HG03135 (cell line): ENCODE measurements around the gene SPOCD1.
"Not testable (repeated sequence)": the region's sequence is repeated elsewhere in the genome, so short reads cannot be mapped to it uniquely, and the experiment has no call there.

Experiments used
- ATAC-seq: cut with Tn5 transposase; IDR thresholded peaks from one replicate; pipeline ENCODE4 v1.9.1; 2021; ENCODE audit warnings: mild to moderate bottlenecking, moderate library complexity; ENCODE audit not compliant: unreplicated experiment

The SPOCD1 gene

DNA sequence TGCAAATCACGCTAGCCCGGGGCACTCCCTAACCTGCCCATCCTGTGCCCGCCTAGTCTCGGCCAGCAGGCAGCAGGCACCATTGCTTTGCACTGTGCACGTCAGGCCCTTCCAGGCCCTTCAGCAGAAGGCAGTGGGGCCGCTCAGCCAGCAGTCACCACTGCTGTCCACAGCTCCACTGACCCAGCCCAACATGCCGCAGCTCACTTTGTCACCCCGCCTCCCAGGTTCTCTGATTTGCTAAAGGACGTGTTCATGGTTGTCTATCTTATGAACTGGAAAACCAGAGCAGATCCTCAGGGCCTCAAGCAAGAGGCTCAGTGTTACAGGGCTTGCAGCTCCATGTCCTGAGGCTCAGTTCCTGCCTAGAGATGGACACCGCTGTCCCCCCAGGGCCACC is 14.2 kb upstream of the SPOCD1 start:
- ATAC-seq: no peak

DNA sequence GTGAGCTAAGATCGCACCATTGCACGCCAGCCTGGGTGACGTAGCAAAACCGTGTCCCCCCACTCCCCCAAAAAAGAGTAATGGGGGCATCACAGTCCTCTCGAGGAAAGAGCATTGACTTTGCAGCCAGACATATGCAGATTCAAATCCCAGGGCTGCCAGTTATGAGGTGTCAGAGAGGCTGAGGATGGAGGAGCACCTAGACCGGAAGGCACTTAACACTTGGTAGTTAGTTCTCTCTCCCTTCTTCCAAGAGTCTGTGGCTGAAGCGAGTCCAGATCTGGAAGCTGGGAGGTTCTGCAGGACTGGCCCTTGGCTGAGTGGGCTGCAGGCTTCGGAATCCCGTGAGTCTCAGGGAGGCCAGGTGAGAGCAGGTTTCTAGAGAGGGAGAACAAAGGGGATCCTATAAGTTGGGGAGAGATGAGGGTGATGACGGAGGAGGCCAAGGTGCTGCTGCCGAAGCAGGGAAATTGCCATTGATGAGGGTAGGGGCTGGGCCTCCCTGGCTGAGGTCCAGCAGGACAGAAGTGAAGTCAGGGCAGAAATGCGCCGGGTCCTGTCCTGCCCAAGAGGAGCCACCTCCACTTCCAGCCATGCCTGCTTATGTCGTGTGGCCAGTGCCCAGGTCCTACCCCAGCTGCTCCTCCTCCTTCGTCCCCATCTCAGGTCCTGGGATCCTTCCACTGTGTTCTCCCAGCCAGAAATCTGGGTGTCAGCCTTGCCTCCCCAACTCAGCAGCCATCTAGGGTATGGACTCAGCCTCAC is 13.3 kb upstream of the SPOCD1 start:
- ATAC-seq: no peak

DNA sequence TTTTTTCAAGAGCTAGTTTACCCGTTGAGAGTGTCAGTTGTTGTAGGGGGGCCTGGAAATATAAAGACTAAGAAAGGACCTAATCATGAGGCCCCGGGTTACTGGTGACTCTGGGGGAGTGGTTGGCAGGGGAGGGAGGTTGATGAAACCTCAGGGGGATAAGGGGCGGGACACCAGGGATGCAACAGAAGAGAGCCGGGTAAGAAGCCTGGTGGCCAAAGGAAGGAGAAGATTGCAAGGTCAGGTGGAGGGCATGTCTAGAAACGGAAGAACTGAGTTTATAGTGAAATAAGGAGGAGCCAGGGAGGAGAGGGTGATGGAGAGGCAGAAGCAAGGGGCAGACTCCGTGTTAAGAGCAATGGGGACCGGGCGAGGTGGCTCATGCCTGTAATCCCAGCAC is 12.5 kb upstream of the SPOCD1 start:
- ATAC-seq: no peak

DNA sequence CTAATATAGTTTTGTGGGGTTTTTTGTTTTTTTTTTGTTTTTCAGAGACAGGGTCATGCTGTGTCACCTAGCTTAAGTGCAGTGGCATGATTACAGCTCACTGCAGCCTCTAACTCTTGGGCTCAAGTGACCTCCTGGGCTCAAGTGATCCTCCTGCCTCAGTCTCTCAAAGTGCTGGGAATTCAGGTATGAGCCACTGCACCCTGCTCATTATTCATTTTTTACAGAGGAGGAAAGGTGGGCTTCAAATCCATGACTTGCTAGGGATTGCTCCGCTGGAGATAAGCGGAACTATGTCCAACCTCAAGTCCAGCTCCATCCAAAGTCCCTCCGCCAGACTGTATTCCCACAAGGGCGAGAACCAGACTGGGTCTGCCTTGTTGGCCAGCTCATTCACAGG is 8.0 kb upstream of the SPOCD1 start:
- ATAC-seq: no peak

DNA sequence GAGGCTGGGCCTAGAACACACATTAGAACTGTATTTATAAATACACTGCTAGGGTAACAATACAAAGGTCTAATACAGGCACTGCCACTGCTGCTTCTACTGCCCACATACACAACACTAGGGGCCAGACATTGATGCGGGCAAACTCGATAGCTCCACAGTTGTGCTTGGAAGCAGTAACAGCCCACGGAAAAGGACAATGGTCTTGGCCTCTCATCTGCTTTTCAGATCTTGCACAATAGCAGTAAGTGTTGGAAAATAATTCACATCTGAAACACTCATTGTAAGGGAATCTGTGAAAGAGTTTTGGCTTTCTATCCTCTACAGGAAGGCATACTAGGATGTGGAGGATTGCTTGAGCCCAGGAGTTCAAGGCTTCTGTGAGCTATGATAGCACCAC is 6.9 kb upstream of the SPOCD1 start:
- no peak for ATAC-seq

DNA sequence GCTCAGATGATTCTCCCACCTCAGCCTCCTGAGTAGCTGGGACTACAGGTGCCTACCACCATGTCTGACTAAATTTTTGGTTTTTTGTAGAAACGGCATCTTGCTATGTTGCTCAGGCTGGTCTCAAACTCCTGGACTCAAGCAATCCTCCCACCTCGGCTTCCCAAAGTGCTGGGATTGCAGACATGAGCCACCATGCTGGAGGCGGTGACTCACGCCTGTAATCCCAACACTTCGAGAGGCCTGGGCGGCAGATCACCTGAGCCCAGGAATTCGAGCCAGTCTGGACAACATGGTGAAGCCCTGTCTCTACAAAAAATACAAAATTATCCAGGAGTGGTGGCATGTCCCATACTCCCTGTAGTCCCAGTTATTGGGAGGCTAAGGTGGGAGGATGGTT is 4.4 kb upstream of the SPOCD1 start:
- not testable (repeated sequence) for ATAC-seq

DNA sequence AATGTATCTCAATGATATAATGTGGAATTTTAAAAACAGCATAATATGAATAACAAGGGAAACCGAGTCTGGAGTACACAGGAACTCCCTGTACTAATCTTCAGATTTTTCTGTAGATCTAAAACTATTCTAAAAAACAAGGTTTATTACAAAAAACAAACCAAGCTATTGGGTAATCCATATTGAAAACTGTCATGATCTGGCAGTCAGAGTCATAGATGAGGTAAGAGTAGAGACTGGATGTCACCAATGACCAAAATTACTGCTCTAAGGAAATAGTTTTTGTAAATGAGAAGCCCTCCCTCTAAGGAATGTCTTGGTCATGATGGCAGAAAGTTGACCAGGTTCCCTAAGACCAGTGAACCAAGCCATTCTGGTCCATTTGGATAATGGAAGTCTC is 2.4 kb upstream of the SPOCD1 start:
- no peak for ATAC-seq

DNA sequence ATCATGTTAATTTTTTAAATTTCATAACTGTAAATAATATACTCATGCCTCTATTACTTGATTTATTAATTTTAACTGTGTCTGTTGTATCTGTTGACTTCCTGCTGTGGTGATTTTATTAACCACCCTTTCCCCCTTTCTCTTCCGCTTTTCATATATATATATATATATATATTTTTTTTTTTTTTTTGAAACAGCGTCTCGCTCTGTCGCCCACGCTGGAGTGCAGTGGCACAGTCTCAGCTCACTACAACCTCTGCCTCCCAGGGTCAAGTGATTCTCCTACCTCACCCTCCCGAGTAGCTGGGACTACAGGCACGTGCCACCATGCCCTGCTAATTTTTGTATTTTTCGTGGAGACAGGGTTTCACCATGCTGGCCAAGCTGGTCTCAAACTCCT is 1.1 kb upstream of the SPOCD1 start:
- not testable (repeated sequence) for ATAC-seq

DNA sequence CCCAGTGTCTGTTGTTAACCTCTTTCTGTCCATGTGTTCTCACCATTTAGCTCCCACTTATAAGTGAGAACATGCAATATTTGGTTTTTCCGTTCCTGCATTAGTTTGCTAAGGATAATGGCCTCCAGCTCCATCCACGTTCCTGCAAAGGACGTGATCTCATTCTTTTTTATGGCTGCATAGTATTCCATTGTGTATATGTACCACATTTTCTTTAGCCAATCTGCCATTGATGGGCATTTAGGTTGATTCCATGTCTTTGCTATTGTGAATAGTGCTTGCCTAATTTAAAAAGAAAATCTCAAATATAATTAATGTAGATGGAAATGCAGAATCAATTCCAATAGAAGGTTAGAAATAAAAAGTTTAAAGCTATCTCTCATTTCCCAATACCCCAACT is 679 bp upstream of the SPOCD1 start:
- not testable (repeated sequence) for ATAC-seq

DNA sequence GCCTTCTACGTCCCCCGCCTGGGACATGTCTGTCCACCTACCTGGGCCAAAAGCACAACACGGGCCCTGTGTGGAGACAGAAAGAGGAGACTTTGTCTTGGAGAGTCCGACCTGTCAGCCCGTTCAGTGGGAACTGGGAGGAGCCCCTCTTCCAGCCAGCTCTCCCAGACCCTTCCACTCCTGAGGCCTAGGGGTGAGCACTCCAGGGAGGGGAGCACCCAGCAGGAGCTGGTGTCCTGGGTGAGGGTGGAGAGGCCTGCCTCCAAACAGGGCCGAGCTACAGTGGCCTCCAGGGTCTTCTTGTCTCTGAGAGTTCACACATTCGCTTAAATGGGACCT is 546 bp downstream of the SPOCD1 start:
- ATAC-seq: no peak

DNA sequence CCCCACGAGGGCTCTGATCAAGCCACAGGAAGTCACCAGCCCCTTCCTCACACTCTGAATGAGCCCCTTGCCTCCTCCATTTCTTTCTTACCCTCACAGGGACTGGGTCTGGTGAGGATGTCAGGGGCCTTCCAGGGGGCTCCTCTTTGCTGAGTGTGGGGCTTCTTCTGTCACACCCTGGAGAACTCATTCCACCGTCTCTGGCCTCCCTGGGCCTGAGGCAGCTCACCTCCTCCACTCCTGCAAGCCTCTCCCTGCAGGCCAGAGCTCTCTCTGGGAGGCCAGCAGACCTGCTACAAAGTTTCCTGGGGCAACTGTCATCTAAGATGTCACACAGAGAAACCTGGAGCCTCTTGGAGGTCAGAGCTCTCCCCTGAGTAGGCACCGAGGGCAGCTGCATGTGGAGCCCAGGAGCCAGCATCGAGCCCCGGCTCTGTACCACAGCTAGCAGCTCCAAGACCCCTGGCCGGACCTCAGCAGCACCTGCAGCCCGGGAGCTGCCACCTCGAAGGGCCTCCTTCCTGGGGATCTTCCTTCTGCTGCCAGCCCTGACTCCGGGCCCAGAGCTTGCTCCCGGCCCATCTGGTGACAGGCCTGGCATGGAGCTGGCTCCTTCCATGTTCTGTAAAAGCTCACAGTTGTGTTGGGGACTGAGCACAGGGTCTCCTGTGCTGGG is 1.1 kb downstream of the SPOCD1 start:
- ATAC-seq: no peak

DNA sequence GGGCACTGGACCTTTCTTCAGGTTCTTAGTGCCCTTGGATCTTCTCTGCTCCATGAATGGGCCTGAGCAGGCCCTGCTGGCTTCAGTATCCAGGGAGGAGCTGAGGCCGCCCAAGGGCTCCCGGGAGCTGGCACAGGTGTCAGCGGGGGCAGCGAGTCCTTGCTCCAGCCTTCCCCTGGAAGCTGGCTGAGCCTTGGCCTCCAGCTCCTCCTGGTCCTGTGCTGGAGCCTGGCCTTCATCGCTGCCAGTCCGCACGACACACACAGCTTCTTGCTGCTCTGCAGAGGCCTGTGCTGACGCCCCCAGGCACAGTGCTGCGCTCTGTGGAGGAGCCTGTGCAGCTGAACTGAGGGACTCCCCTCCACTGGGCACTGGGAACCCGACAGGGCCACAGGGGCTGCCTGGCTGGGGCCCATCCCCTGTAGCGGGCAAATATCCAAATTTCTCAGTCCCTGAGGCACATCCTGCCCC is 1.7 kb downstream of the SPOCD1 start:
- no peak for ATAC-seq

DNA sequence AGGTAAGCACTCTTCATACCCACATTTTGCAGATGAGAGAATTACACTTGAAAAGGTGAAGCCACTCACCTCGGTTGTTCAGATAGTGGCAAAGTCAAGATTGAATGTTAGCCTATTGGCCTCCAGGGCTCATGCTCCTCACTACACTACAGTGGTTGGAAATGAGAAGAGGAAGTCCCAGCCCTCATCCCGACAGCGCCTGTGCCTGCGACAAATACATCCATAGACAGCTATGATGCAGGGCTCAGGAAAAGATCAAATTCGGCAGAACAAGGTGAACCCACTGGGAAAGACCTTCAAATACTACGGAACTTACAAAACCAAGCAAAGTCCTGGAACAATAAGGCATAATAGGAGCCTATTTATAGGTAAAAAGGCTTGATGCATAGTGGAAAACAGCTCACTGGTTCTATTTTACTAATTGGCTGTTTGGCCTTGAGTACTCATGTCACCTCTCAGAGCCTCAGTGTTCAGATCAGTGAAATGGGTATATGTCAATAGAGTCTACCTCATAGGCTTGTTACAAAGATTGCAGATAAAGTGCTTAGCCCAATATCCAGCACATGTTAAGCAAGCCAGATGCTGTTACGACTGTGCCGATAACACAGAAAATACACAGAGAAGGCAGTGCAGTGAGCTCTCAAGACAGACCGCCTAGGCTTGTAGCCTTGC is 3.5 kb downstream of the SPOCD1 start:
- no peak for ATAC-seq

DNA sequence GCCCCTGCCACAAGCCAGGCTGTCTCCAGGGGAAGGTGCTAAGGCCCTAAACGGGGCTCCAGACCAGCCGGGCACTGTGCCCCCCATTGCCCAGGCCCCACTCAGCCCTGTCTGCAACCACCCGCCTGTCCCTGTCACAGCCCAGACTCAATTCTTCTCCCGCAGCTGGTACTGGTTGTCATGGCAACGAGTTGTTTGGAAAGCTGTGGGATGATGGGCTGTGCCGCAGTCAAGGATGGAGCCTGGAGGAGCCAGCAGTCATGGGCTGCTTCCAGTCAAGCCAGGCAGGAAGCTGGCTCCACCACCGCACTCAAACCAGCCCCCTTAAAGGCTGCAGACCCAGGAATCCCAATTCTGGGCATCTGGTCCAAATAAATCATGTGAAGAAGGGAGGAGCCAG is 4.2 kb downstream of the SPOCD1 start:
- no peak for ATAC-seq

DNA sequence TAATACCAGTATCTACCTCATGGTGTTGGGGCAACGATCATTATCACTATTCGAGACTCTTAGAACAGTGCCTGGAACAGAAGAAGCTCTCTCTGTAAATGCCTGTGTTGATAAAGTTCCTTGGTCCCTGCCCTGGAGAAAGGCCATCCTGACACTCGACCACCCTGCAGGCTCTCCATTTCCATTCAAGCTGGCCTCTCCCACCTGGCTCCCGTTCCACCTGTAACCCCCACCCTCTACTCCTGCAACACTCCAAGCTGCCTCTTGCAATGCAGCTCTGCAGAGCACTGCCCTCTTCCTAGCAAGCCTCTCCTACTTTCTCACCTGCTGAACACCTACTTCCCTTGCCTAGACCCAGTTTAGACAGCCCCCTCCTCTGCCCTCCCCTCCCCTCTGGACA is 6.1 kb downstream of the SPOCD1 start:
- ATAC-seq: no peak

DNA sequence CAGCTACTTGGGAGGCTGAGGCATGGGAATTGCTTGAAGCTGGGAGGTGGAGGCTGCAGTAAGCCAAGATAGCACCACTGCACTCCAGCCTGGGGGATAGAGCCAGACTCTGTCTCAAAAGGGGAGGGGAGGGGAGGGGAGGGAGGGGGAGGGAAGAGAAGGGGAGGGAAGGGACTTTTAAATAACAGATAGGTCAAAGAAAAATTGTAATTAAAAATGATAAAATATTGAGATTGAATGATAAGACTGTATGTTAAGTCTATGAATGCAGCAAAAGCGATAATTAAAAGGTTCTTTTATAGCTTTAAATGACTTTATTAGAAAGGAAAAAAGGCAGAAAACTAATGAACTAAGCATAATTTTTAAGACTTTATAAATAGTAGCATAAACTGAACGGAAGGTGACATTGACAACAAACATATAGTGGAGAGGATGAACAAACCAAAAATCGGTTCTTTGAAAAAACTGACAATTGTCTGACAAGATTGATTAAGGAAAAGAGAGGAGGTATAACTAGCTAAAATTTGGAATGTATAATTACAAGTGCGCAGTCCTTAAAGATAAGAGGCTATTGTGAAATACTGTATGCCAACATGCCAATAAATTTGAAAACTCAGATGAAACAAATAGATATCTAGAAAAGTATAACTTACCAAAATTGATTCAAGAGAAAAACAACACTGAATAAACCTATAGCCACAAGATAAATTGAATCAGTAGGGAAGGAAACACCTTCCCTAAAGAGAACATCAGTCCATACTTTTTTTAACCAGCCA is 8.4 kb downstream of the SPOCD1 start:
- no peak for ATAC-seq

DNA sequence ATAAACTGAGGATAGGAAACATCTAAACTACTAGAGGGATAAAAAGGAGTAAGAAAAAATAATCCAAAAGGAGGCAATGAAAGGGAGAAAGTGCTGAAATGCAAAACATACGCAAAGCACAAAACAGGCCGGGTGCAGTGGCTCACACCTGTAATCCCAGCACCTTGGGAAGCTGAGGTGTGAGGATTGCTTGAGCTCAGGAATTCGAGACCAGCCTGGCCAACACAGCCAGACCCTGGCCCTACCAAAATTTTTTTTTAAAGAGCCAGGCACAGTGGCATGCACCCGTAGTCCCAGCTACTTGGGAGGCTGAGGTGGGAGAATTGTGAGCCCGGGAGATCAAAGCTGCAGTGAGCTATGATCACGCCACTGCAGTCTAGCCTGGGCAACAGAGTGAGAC is 10.5 kb downstream of the SPOCD1 start:
- no peak for ATAC-seq

DNA sequence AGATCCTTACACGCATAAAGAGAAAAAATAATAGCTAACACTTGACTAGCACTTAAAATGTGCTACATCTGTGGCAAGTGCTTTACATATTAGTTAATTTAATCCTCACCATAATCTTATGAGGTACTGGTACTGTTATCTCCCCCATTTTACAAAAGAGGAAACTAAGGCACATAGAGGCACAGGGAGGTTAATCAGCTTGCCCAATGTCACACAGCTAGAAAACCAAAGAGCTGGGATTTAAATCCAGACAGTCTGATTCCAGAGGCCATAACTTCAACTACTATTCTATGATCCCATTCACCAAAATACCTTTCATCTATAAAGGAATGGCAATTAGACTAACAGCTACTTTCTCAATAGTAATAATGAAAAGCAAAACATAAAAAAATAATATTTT is 11.7 kb downstream of the SPOCD1 start:
- ATAC-seq: no peak

DNA sequence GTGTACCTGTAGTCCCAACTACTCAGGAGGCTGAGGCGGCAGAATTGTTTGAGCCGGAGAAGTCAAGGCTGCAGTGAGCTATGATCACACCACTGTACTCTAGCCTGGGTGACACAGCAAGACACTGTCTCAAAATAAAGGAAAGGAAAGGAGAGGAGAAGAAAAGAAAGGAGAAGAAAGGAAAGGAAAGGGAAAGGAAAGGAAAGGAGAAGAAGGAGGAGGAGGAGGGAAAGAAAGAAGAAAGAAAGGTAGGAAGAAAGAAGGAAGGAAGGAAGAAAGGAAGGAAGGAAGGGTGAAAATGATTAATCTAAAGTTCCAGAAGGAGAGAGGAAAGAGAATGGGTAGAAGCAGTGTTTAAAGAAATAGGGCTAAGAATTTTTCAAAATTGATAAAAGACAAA is 12.2 kb downstream of the SPOCD1 start:
- ATAC-seq: no peak

DNA sequence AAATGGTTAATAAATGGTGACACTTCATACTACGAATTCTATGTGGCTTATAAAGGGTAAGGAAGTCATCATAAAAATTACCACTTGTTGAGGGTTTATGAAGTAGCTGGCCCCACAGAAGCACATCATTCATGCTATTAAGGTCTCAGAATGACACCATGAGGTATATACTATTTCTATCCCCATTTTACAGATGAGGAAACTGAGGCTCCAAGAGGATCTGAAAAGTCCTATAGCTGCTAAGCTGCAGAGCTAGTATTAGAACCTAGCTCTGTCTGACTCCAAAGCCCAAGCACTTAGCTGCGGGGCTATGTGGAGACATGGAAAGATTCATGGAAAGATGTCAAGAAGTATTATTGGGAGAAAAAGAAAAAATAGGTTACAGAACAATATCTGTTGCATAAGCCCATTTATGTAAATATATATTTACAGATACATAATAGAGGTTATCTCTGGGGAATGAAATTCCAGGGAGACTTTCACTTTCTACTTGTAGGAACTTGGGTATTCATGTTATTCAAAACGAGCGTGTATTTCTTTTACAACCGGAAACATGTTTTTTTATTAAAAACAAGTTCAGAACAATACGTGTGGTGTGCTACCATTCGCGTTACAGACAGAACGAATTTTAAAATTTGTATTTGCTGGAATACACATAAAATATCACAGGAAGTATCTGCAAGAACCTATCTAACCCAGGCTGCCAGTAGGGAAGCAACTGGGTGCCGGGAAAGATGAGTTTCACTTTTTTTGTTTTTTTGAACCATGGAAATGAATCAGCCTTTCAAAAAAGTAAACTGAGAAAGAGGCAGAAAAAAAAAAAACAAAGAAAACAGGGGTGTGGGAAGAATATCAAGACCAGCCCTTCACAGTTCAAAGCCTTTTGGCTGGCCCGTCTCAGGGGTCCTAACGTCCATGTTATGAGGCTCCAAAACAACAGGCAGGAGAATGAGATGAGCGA is 13.4 kb downstream of the SPOCD1 start:
- ATAC-seq: no peak
